ENCODE data around the gene CEP70.

Gene CEP70

GRCh38 chr3:138449490-138449889, 144.6 kb downstream of the CEP70 start:
- no peak for DNase-seq

DNA sequence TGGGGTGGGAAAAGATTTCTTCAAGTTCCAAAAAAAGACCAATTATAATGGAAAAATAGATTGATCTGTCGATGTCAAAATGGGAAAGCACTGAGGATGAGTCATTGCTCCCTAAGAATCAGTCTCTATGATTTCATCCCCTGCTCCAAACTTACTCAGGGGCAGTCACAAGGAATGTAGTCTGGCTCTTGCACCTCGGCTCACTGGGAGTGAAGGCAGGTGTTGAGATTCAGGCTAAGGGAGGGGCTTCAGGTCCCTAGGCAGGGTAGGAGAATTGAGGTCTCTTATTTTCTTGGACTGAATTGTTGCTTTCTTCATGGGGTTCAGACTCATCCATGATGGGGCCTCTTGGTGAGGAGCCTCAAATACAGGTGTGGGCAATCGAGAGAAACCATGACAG, 145.4 kb downstream of the CEP70 start:
- no peak for DNase-seq

DNA sequence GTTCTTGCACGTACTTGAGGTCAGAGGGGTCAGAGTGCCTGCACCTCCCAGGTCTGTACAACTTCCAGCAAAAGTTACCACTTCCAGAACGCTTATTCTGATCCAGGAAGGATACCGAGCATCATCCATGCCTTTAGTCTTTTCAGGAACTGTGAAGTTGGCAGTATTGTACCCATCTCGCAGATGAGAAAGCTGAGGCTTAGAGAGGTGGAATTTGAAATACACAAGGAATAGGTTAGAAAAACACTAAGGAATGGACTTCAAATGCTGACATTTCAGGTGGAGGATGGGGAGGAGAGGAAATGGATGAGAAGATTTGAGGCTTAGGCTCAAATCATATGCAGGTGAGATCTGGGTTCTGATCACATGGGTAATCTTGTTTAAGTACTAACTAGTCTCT, 148.4 kb downstream of the CEP70 start:
- DNase-seq, result no peak

DNA sequence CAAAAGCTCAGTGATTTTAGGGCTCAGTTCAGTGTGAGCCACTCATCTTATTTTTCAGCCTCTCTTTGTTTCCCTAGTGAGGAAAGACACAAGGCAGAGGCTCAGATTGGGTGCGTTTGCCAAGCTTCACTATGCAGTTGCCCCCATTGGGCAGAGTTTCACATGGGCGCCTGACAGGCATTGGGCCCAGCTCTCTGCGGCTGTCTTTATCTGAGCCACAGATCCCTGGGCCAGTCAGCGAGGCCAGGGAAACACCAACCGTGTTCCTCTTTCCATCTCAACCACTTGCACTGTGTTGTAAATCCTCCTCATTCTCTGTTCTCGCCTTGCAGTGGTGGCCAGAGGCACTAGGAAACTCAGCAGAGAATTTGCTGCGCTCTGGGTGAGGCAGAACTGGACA, 148.8 kb downstream of the CEP70 start:
- DNase-seq, result no peak
